Measurements from ENCODE around the gene IRF2.
A peak's percentile ranks its signal among the peaks of the same experiment; 100 is the strongest.
"Not testable (repeated sequence)": the region's sequence is repeated elsewhere in the genome, so short reads cannot be mapped to it uniquely, and the experiment has no call there.

Gene IRF2

DNA sequence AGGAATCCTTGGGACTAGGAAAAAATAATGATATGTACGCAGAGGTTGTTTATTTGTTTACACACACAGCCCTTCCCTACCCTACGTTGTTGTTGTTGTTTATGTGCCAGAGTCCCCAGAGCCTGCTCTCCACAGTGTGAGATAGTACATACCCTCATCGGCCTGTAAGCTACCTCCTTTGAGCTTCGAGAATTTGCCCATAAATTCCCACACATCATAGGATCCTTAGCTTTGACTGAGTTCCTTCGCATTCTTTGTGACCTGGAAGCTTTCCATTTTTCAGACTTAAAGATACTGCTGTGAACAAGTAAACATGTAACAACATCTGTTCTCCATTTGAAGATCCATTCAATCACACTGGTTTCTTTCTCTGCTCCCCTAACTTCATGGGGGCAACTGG, 114.5 kb downstream of the IRF2 start:
- DNase-seq: no peak

DNA sequence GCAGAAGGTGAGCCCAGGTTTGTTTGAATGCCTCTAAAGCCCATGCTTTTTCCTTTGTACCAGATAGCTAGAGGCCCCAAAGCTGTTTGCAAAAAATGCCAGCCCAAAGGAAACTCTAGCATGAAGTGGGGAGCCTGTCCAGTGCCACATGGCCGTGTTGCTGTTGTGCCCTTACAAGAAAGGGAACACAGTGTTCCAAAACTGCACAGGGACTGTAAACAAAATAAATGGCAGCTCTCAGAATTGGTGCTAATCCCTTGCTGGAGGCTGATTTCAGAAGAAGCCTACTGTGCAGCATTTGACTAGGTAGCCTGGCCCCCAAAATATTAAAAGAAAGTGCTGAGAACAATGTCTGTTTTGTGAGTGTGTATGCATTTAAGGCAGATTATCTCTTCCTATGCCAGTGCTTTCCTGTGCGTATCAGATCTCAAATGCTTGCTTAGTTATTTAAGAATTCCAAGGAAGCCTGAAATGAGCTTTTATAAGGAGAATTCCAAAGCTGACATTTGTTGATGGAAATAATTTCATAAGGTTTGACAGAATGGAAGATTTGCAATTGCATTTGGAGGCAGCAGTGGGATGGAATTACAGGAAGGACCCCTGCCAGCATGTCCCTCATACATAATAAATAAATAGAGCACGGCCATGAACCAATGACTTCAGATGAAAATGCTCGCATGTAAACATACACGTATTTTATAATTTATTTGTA, 115.7 kb downstream of the IRF2 start:
- DNase-seq: no peak

DNA sequence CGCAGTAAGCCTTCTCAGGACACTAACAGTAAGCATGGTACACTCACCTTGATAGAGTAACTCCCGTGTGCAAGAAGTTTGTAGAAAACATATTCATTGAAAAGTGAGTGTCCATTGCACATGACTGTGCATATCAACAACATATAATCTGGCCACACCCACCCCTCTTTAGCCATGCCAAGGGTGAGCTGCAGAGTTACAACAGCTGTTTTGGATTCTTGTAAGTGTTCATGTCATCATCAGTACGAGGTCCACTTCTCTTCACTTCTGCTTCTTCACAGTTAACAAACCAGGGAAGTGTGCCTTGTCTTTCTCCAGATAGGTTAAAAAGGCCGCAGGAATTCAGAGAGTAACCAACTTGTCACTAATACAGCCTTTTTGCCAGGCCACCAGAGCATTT, 116.6 kb downstream of the IRF2 start:
- no peak for DNase-seq

DNA sequence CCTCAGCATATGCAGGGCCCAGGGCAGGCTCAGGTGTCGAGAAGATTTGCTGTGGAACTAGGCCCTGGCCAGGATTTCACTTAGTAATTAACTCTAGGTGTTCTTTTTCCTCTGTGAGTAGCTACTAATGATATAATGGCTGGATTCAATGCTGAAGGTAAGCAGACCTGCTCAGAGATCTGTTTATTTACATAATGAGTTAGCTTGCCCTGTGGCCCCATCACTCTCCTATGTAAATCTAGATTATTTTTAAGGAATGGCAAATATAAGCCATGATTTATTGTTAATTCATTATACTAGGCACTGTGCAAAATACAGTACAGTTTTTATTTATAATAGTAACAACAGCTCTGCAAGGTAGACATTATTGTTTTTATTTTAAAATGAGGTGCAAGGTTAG, 117.2 kb downstream of the IRF2 start:
- peak in 1 of 3 experiments; percentile 3 for DNase-seq

DNA sequence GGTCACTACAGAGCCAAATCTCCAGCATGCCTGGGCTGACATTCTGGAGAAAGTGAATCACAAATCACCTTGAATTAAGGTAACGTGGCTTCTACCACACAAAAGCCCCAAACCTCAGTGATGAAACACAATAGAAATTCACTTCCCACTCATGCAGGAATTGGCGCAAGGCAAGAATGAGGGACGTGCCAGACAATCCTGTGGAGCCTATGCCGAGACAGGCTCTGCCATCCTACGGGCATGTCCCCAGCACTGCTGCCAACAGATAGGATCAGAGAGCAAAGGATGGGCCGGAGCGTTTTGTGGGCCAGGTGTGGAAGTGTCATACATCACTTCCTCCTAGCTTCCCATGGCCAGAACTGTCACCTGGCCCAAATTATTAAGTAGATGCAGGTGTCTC, 118.0 kb downstream of the IRF2 start:
- no peak for DNase-seq

DNA sequence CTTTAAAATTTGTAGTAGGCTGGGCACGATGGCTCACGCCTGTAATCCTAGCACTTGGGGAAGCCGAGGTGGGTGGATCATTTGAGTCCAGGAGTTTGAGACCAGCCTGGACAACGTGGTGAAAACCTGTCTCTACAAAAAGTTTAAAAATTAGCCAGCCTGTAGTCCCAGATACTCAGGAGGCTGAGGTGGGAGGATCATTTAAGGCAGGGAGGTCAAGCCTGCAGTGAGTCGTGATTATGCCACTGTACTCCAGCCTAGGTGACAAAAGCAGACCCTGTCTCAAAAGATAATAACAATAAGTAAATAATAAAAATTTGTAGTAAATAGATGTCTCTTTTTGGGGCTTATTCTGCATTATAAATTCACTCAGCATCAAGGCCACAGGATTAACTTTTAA, 118.5 kb downstream of the IRF2 start:
- DNase-seq: no peak

DNA sequence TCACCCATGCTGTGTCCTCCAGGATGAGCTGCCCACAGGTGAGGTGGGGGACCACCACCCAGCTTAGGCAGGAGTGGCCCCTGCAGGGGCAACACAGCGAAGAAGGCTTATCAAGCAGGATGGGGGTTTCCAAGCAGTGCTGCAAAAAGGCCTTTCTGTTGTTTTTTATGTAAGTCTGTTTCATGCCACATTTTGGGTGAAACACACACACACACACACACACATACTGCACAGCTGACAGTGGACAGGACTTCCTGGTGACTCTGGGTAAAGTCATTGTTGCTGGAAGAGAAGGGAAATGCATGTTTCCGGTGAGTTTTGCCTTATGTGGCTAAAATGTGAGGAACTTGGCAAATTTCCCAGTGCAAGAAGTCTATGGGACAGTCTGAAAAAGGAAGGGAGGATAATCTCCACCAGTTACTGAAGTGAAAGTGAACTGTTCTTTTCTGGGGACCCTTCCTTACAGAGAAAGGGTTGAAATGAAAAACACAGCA, 119.2 kb downstream of the IRF2 start:
- no peak for DNase-seq

DNA sequence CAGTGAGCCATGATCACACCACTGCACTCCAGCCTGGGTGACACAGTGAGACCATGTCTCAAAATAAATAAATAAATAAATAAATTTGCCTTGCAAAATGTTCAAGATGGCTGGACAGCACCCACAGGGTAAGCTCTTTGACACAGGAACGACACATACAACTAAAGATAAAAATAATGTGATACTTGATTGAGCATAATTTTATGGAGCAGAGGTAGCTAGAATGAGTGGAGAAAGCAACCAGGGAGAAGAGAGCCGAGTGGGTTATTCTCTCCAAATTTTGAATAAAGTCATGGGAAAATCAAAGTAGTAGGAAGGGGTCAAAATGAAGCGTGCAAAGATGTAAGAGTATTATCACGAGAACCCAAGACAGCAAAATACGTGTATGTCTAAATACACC, 121.5 kb downstream of the IRF2 start:
- no peak for DNase-seq

DNA sequence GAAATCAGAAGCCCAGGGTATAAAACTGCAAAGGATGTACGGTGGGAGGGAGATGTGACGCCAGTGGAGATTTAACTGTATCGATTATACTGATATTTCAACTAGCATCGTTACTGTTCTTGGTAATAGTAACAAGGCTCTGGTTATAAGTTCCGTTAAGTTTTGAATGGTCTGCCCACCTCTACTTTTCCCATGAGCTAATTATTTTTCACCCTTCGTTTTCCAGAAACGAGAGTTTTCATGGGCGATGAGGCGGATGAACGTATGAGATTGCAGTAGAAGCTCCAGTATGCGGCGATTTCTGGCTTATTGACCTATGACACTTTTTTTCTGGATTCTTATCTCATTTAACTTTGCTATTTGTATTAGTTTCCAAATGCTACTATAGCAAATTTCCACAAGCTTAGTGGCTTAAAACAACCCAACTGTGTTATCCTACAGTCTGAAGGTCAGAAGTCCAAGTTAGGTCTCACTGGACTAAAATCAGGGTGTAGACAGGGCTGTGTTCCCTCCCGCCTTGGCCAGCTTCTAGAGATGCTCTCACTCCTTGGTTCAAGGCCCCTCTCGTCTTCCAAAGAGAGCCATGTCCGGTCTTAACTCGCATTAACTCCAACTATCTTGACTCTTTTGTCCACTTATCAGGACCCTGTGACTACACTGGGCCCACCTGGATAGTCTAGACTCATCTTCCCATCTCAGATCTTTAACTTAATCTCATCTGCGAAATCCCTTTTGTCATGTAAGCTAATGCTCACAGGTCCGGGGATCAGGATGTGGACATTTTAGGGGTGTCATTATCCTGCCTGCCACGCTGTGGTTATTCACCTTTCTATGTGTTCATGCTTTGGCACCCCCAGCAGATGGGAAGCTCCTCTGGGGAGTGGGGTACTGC, 122.5 kb downstream of the IRF2 start:
- DNase-seq: no peak

DNA sequence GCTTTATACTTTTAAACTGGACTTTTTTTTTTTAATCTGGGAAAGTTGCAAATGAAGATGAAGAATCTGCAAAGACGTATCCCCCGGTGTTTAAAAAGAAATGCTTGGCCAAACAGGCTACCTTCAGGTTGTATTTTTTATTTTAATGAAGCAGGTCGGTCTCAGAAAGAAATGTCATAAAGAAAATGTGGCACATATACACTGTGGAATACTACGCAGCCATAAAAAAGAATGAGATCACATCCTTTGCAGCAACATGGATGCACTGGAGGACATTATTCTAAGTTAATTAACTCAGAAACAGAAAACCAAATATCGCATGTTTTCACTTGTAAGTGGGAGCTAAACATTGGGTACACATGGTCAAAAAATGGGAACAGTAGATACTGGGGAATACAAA, 123.4 kb downstream of the IRF2 start:
- DNase-seq: no peak

DNA sequence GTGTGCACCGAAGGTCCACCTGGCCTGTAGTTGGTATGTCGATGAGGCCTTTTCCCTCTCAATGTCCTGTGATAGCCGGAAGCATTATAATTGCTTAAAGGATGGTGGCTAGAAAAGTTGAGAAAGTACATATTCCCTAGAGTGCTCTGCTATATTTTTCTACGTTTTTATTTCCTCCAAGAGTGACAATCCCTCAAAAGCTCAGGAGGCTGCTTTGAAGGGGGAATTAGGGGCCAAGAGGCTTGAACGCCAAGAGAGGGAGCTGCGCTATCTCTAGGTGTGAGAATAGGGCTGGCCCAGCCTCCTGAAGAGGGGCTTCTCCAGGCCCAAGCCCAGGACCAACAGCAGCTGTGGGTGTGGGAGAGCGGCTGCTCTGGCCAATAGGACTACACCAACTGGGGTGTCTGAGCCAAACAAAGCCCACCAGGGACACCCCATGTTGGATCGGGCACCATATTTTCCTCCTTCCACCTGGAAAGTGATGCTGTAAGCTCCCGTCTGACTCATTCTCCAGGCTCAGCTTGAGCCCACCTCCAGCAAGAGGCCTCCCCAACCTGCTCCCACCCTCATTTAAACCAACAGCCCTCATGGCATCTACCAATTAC, 124.0 kb downstream of the IRF2 start:
- DNase-seq: no peak

DNA sequence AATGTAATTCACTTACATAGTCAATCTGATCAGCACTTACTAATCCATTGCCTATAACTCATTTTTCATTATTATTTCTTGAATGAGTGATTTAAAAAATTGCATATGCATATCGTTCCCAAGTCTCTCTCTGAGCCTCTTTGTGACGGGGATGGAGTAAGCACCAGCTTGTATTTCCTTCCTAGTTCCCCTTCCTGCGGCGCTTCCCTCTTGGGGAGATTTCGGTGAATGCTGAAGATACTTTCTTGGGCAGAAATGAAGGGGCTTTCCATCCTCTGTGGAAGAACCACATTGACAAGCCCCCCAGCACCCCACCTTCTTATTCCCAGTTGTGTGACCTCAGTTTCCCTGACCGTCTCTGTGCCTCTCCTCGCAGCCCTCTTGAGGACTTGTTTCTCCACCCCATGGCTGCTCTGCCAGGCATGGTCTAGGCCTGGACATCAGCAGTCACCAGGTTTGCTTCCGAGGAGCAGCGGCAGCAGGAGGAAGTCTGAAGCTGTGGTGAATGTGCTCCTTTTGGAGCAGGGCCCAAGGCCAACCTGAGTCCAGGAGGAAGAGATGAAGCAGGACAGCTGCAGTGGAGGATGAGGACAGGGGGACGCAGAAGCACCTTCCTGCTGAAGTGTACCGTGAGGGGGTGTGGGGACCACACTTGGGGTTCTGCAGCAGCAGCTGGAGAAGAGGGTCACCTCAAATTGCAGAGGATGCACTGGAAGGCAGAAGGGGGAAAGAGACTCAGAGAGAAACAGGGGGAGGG, 124.9 kb downstream of the IRF2 start:
- no peak for DNase-seq

DNA sequence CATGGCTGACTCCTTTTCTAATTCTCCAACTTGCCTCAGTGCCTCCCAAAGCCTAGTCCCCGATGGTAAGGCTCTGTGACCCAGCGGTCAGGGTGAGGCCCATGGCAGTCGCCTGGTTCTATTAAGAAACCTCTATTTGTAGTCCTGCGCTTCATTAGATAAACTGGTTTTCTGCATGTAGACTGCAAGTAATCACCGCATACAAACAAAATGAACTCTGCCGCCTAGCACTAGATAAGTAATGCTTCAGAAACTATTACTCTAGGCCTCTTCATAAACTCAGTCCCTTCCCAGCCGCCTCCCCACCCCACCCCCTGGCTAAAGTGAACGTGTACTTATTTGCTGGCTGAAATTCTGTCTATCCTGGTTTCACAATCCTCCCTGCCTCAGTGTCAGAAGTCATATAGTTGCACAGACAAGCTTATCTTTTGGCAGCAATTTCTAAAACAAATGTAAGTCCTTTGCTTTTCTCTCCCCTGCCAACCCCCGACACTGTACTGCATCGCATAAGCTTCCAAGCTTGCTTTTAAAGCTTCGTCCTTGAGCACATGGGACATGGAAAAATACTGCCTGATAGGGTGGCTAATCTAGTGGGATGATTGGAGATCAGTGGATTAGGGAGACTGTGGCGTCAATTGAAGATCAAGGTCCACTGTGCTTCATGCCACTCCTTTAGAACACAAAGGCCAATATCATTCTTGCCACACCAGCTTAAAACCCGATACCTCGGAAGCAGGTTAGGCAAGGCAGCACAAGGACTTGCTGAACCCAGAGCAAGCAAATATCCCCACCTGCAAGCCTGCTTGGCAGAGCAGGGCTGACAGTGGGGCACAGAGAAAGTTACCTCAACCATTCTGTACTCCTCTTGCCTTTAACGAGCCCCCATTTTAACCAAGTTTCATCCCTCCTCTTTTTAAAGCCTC, 125.8 kb downstream of the IRF2 start:
- peak in 1 of 3 experiments; percentile 4 for DNase-seq

DNA sequence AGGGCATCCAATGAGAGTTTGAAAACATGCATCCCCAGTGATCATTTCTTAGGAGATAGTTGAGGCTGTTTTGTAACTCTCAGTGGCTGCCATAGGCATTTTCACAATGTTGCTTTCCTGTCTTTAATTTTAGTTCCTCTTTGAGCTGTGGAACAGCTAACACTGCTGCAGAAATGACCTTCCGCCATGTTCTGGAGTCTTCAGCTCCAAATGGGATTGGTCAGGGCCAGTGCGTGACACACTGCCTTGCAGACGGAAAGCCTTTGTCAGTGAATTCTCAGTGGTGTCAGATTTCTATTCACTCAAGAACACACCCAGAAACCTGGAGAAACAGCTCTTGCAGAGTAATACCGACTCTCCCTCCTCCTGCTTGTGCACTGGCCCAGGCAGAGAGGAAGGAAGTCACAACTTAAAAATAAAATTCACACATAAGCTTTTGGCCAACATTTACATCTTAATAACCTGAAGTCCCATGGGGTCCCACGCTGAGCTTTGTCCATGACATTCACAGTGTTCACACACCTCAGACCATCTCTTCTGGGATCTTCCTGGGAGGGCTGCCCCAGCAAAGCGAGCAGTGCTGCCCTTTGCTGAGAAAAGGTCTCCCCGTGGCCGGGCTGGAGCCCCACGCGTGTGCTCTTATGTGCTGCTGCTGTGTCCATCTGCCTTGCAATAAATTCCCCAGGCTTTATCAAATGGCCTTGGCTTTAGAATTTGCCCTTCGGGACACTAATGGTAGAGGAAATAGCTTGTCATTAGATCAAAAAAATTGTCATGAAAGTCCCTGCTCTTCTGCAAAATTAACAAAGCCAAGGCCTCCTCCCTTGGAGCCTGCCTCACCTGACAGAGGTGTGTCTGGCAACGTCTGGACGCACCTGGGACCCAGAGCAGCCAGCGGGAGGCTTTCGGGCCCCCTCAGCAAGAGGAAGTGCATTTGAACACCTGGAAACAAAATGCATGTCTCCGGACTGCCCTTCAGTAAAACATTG, 126.8 kb downstream of the IRF2 start:
- DNase-seq: peak in 1 of 3 experiments; percentile 86

DNA sequence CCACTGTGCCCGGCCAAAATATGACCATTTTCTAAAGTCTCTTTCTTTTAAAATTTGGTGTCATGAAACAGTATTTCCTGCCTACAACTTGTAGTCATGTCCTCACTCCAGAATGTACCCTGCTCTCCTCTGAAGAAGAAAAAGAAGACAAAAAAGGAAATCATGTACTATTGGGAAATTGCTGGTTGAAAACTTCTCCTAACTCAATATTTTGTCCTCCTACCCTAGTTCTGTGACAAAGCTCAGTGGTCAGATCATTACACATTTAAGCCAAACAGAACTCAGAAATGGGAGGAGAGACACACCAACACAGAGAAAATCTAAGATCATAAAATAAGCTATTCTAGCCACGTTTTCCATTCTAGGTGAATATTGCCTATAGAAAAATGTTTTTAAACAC, 127.7 kb downstream of the IRF2 start:
- no peak for DNase-seq

DNA sequence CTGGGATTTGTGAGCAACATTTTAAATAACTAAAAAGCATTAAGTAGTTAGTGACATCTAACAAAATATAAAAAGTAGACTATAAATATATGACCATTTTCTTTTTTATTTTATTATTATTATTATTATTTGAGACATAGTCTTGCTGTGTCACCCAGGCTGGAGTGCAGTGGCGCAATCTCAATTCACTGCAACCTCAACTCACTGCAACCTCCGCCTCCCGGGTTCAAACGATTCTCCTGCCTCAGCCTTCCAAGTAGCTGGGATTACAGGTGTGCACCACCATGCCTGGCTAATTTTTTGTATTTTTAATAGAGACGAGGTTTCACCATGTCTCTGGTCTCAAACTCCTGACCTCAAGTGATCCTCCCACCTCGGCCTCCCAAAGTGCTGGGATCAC, 128.1 kb downstream of the IRF2 start:
- DNase-seq: not testable (repeated sequence)

DNA sequence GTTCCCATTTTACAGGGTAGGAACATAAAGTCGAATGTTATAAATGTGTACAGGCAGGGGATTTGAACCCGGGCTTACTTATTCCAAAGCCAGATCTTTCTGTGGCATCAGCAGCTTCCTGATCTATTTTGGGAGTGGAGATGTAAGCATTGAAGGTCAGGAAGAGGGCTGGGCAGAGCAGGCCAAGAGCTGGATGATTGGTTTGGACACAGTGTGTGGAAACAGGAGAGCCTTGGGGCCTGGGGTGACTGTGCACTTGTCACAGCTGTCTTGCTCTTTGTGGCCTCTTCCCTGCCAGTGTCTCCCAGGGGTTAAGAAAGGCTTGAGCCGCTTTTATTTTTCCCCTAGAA, 128.8 kb downstream of the IRF2 start:
- DNase-seq: peak in 1 of 3 experiments; percentile 17

DNA sequence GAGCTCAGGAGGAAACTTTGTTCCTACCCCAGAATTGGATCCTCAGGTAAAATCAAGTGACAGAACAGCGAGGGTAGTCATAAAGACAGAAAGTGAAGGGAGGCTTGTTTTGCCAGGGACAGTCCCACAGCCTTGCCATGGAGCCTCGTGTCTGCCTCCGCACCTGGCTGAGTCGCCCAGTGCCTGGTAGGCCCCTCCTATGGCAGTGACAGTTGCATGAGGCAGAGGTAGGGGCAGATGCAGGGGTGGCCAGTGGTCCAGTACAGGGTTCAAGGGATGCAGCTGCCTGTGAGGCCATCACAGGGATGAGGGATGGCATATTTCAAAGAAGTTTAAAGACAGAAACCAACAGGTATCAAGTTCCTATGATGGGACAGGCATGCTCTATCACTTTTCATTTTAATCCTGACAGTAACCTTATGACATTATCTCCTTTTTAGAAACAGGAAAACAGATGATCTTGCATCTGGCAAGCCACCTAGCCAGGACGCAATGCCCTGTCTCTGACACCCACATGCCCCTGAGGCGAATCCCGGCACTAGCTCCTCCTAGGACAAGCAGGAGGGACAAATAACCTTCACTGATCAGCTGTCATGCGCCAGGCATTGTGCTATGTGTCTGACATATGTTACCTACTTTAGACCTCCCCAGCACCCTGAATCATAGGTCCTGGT, 129.3 kb downstream of the IRF2 start:
- DNase-seq: no peak

DNA sequence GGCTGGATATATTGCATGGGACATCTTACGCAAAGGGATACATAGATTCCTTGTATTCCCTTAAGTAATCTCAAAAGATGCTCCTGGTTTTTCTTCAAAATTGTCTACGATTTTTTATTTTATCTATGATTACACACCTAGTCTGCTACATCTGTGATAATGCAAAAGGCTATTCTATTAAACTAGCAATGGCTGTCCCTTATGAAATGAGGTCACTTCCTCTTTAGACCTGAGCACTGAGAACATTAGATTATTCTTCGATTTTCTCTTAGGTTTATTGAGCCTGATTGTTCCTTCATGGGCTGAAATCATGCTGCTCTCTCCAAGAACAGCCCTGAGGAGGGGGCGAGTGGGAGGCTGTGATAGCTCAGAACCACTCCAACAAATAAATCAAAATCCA, 129.9 kb downstream of the IRF2 start:
- peak in 1 of 3 experiments; percentile 1 for DNase-seq
